ENCODE data around the gene CRYAB. TPM values are rescaled to one million over a fixed set of nuclear protein-coding genes. Genes with fewer than 3 reads are reported as not detected.

The CRYAB gene
- total and polyA plus RNA-seq, 3 donors from 2014 or later = 18.4 to 116 (median 20.6) TPM

DNA sequence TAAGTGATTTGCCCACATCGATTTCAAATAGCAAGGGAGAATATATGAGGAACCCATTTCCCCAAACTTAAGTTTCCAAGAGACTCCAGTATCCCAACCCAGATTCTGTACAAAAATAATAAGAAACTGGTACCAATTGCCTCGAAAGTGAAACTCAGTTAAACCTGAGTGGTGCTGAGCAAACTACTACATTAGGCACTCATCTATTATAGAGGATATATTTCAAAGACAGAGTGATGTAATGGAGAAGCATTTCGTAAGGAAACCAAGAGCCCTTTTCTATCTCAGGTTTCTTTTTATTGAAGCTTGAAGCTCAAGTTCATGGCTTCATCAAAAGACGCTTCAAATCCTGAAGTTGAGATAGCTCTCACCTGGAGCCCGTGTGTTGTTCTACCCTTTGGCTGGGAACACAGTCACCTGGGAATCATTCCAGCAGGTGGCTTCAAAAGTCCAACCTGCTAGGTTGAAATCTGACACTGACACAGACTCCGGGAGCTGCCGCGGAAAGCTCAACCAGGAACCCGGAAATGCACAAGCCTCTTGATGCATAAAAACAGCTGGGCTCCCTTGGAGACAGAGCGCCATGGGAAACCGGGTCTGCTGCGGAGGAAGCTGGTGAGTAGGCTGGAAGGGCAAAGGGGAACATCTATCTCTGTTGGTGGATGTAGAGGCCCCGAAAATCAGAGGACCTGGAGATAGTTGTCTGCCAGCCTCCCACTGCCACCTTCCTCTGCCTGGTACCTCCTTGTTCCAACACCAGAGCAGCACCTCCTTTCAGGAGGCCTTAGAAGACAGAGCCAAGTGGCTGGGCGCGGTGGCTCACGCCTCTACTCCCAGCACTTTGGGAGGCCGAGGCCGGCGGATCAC lies 7.1 kb upstream of the CRYAB start, which contains the start of gene C11orf52:
Gene C11orf52 (plus strand): TSS at position 524 of the 867 bp plus-strand sequence. CDS start 60 bp downstream, at position 584.
- TF ChIP-seq, protein P1, sequence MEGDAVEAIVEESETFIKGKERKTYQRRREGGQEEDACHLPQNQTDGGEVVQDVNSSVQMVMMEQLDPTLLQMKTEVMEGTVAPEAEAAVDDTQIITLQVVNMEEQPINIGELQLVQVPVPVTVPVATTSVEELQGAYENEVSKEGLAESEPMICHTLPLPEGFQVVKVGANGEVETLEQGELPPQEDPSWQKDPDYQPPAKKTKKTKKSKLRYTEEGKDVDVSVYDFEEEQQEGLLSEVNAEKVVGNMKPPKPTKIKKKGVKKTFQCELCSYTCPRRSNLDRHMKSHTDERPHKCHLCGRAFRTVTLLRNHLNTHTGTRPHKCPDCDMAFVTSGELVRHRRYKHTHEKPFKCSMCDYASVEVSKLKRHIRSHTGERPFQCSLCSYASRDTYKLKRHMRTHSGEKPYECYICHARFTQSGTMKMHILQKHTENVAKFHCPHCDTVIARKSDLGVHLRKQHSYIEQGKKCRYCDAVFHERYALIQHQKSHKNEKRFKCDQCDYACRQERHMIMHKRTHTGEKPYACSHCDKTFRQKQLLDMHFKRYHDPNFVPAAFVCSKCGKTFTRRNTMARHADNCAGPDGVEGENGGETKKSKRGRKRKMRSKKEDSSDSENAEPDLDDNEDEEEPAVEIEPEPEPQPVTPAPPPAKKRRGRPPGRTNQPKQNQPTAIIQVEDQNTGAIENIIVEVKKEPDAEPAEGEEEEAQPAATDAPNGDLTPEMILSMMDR (IDR thresholded peaks at IDR 0.05) = no peak
- no peak for TF ChIP-seq POLR2A (IDR thresholded peaks at IDR 0.05)
- no peak within 1 kb of the TSS for H3K27ac ChIP-seq
- WGBS, 2 donors = 54 to 57% methylated on average over 12 to 19 of the region's 19 CpGs
- H3K27me3 ChIP-seq = no peaks in the 10 kb centered on the region
- intact Hi-C loops (cut with DNase I; ENCODE audit: low total_unique reads) = no loop called here
- H3K9me3 ChIP-seq = no peaks in the 10 kb centered on the region
- H3K4me1 ChIP-seq = peaks cover 12% of the 10 kb centered on the region
- peak within 1 kb of the TSS in 1 of 2 donors; percentile 11 for H3K4me3 ChIP-seq
- no peak for DNase-seq
- H3K36me3 ChIP-seq (ENCODE audit: low read depth, missing control alignments) = no peaks in the 10 kb centered on the region

DNA sequence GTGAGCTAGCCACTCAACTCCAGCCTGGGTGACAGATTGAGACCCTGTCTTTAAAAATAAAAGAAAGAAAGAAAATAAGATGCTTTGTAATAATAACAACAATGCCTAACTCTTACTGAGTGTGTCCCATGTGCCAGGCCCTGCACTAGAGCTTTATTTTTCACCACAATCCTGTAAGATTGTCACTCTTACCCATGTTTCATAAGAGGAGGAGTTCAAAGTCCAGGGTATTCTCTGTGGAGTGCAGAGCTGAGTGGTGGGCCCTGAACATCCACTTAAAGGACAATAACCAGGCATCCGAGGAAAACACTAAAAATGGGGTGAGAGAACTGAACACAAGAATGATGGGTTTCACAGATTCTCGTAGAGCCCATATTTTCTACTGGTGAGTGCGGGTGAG lies 6.2 kb upstream of the CRYAB start:
- no peak for DNase-seq
- Histone ChIP-seq H3K4me1 (peaks cover 8% of the 10 kb centered on the region), H3K27me3 (no peaks in the 10 kb centered on the region), H3K9me3 (no peaks in the 10 kb centered on the region), H3K27ac (no peak overlapping the region), H3K4me3 (no peak overlapping the region), H3K36me3 (ENCODE audit: low read depth, missing control alignments) (no peaks in the 10 kb centered on the region)
- intact Hi-C loops (cut with DNase I; ENCODE audit: low total_unique reads) = no loop called here
- no peak for TF ChIP-seq POLR2A (IDR thresholded peaks at IDR 0.05)
- TF ChIP-seq, protein P1 (IDR thresholded peaks at IDR 0.05) = no peak
- 90 to 95% methylated on average over 3 of the region's 3 CpGs for WGBS, 2 donors

DNA sequence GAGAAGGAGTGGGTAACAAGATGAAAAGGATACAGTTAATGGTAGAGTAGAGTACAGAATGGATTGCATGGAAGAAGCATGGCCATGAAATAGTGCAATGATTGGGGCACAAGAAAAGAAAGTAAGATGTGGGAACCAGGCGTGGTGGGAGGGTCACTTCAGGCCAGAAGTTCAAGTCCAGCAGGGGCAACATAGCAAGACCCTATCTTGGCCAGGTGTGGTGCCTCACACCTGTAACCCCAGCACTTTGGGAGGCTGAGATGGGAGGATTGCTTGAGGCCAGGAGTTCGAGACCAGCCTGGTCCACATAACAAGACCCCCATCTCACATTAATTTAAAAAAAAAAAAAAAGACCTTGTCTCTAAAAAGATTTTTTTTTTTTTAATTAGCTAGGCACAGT lies 5.7 kb upstream of the CRYAB start:
- Histone ChIP-seq H3K36me3 (ENCODE audit: low read depth, missing control alignments) (no peaks in the 10 kb centered on the region), H3K4me3 (no peak overlapping the region), H3K4me1 (peaks cover 7% of the 10 kb centered on the region), H3K27me3 (no peaks in the 10 kb centered on the region), H3K9me3 (no peaks in the 10 kb centered on the region), H3K27ac (no peak overlapping the region)
- DNase-seq = no peak
- TF ChIP-seq POLR2A (IDR thresholded peaks at IDR 0.05) = no peak
- TF ChIP-seq, protein P1 (IDR thresholded peaks at IDR 0.05) = no peak
- 83 to 95% methylated on average over 2 of the region's 2 CpGs for WGBS, 2 donors
- intact Hi-C loops (cut with DNase I; ENCODE audit: low total_unique reads) = no loop called here

DNA sequence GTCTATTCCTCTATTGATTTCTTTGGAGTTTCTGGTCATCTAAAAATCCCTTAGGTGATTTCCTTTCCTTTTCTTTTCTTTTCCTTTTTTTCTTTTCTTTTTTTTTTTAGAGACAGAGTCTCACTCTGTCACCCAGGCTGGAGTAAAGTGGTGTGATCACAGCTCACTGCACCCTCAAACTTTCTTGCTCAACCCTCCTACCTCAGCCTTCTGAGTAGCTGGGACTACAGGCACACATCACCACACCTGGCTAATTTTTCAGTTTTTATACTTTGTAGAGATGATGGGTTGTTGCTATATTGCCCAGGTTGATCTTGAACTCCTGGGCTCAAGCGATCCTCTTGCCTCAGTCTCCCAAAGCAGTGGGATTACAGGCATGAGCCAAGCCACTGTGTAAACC lies 5.2 kb upstream of the CRYAB start:
- Histone ChIP-seq H3K36me3 (ENCODE audit: low read depth, missing control alignments) (no peaks in the 10 kb centered on the region), H3K4me3 (no peak overlapping the region), H3K9me3 (no peaks in the 10 kb centered on the region), H3K27ac (no peak overlapping the region), H3K4me1 (peaks cover 12% of the 10 kb centered on the region), H3K27me3 (no peaks in the 10 kb centered on the region)
- TF ChIP-seq POLR2A (IDR thresholded peaks at IDR 0.05) = no peak
- TF ChIP-seq, protein P1 (IDR thresholded peaks at IDR 0.05) = no peak
- intact Hi-C loops (cut with DNase I; ENCODE audit: low total_unique reads) = no loop called here
- 92 to 100% methylated on average over 1 of the region's 1 CpG for WGBS, 2 donors
- no peak for DNase-seq

All from testis (tissue), 3 donors.